Sigmoid colon (tissue), 7 donors: ENCODE results near the gene EXOC3L4. TPM values are rescaled to one million over a fixed set of nuclear protein-coding genes. Genes with fewer than 3 reads are reported as not detected.
"Not testable (repeated sequence)": the region's sequence is repeated elsewhere in the genome, so short reads cannot be mapped to it uniquely, and the experiment has no call there.

Experiments used
- DNase-seq: peaks from one replicate; pipeline ENCODE4 v3.0.0-alpha.2; 2019
- H3K27ac ChIP-seq, 4 donors: fragments of 200-600 bp; sonication (generic); one replicate each; pipeline ENCODE4 v1.5.1; 2016 to 2019; ENCODE audit warnings: mild to moderate bottlenecking in 1 of 4
- H3K27me3 ChIP-seq, 3 donors: fragments of 200-600 bp; sonication (generic); one replicate each; pipeline ENCODE4 v1.5.1; 2019; ENCODE audit warnings: mild to moderate bottlenecking in 1 of 3
- H3K36me3 ChIP-seq, 4 donors: fragments of 200-600 bp; sonication (generic); one replicate each; pipeline ENCODE4 v1.5.1; 2016 to 2019
- H3K4me1 ChIP-seq, 4 donors: fragments of 200-600 bp; sonication (generic); one replicate each; pipeline ENCODE4 v1.5.1; 2017 to 2019
- H3K4me3 ChIP-seq, 4 donors: fragments of 200-600 bp; sonication (generic); one replicate each; pipeline ENCODE4 v1.5.1; 2017 to 2019; ENCODE audit warnings: mild to moderate bottlenecking in 2 of 4, moderate library complexity in 1 of 4
- H3K9me3 ChIP-seq, 4 donors: fragments of 200-600 bp in 3 of 4; sonication (generic) in 3 of 4; one replicate each; pipeline versions ENCODE4 v1.5.1 to v1.6.1; 2013 to 2019
- EP300 ChIP-seq, 4 donors: sonication (generic); formaldehyde crosslinking; IDR thresholded peaks; one replicate each; pipeline ENCODE4 v1.6.1; 2017; ENCODE audit warnings: antibody characterized with exemption in 4 of 4
- POLR2A ChIP-seq, 2 donors: fragments of 450-650 bp; IDR thresholded peaks; one replicate each; pipeline ENCODE4 v1.6.1; 2016; ENCODE audit warnings: antibody characterized with exemption in 2 of 2, mild to moderate bottlenecking in 2 of 2, moderate library complexity in 2 of 2
- POLR2AphosphoS5 ChIP-seq, 4 donors: sonication (generic); formaldehyde crosslinking; IDR thresholded peaks; one replicate each; pipeline ENCODE4 v1.6.1; 2017; ENCODE audit warnings: antibody characterized with exemption in 4 of 4
- WGBS, 2 donors: extraction: QIAGEN DNeasy Blood & Tissue Kit; methylation state at CpG; one replicate each; pipeline ENCODE4 v1.1.7; 2013; 5-methylcytosine and 5-hydroxymethylcytosine counted together
- intact Hi-C: fragments of 100-400 bp; cut with DNase I; formaldehyde crosslinking; loops from one replicate; pipeline ENCODE4 v1.15.1; 2023
- polyA plus RNA-seq, 3 donors: library from polyadenylated mRNA; stranded (reverse); fragments of 200-250 nt; gene quantifications; one replicate each; pipeline ENCODE4 v1.2.3, GENCODE V29; 2013
- total RNA-seq, 4 donors: library from RNA; depleted of rRNA; stranded (reverse); fragments of >200 nt; gene quantifications; one replicate each; pipeline ENCODE4 v1.1.0, GENCODE V29; 2016
- TF ChIP-seq, protein P1 (sequence below), 4 experiments: fragments of 450-650 bp in 3 of 4; fragments of 200-600 bp in 1 of 4; IDR thresholded peaks; one replicate each; pipeline ENCODE4 v1.5.1; 2016 to 2019; ENCODE audit warnings: antibody characterized with exemption in 4 of 4, mild to moderate bottlenecking in 3 of 4, moderate library complexity in 2 of 4
- donor health status: healthy with polysubstance abuse.
- donor health status: Bipolar disorder and iron deficiency.
- donor health status: healthy.

Gene EXOC3L4
- total and polyA plus RNA-seq, 7 donors: 0.36 to 23.8 (median 1.8) TPM

DNA sequence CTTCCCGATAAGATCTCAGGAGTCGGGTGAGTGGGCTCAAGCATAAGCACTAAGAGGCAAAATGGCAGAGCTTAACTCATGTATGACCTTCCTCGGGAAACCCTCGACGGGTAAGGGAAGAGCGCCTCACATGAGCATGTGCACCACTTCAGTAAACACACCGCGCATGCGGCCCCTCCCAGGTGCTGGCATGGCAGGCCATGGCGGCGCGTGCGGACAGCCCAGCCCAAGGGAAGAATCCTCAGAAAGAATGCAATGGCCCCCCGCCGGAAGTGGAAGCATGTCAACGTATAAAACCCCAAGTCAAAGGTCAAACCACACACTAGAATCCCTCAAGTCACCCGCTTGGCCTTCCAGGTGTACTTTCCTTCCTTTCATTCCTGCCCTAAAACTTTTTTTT, 22.1 kb downstream of the EXOC3L4 start:
- no peak overlapping the region for H3K4me3 ChIP-seq
- 49 to 73% methylated on average over 17 of the region's 17 CpGs for WGBS, 2 donors
- no peaks in the 10 kb centered on the region for H3K36me3 ChIP-seq
- peaks cover 0 to 5% (median 0%) of the 10 kb centered on the region in 3 donors for H3K27me3 ChIP-seq
- no peaks in the 10 kb centered on the region for H3K9me3 ChIP-seq
- intact Hi-C loops: no loop called here
- no peak for DNase-seq
- no peak overlapping the region for H3K27ac ChIP-seq
- H3K4me1 ChIP-seq: peaks cover 0 to 17% (median 16%) of the 10 kb centered on the region in 4 donors
- TF ChIP-seq POLR2A (IDR thresholded peaks at IDR 0.05) (no peak), EP300 (IDR thresholded peaks at IDR 0.05) (no peak), POLR2AphosphoS5 (IDR thresholded peaks at IDR 0.05) (no peak)
- TF ChIP-seq, protein P1, sequence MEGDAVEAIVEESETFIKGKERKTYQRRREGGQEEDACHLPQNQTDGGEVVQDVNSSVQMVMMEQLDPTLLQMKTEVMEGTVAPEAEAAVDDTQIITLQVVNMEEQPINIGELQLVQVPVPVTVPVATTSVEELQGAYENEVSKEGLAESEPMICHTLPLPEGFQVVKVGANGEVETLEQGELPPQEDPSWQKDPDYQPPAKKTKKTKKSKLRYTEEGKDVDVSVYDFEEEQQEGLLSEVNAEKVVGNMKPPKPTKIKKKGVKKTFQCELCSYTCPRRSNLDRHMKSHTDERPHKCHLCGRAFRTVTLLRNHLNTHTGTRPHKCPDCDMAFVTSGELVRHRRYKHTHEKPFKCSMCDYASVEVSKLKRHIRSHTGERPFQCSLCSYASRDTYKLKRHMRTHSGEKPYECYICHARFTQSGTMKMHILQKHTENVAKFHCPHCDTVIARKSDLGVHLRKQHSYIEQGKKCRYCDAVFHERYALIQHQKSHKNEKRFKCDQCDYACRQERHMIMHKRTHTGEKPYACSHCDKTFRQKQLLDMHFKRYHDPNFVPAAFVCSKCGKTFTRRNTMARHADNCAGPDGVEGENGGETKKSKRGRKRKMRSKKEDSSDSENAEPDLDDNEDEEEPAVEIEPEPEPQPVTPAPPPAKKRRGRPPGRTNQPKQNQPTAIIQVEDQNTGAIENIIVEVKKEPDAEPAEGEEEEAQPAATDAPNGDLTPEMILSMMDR (IDR thresholded peaks at IDR 0.05): no peak

DNA sequence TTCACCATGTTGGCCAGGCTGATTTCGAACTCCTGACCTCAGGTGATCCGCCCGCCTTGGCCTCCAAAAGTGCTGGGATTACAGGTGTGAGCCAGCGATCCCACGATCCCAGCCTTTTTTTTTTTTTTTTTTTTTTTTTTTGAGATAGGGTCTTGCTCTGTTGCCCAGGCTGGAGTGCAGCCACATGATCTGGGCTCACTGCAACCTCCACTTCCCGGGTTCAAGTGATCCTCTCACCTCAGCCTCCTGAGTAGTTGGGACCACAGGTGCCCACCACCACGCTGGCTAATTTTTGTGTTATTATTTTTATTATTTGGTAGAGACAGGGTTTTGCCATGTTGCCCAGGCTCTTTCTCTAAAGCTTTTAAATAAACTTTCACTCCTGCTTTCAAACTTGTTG, 23.0 kb downstream of the EXOC3L4 start:
- DNase-seq, intact Hi-C loops, H3K27ac ChIP-seq, H3K9me3 ChIP-seq, H3K36me3 ChIP-seq, H3K4me3 ChIP-seq: not testable (repeated sequence)
- H3K27me3 ChIP-seq: peaks cover 0 to 12% (median 0%) of the 10 kb centered on the region in 3 donors
- 92 to 94% methylated on average over 7 of the region's 7 CpGs for WGBS, 2 donors
- H3K4me1 ChIP-seq: peaks cover 0 to 26% (median 22%) of the 10 kb centered on the region in 4 donors

DNA sequence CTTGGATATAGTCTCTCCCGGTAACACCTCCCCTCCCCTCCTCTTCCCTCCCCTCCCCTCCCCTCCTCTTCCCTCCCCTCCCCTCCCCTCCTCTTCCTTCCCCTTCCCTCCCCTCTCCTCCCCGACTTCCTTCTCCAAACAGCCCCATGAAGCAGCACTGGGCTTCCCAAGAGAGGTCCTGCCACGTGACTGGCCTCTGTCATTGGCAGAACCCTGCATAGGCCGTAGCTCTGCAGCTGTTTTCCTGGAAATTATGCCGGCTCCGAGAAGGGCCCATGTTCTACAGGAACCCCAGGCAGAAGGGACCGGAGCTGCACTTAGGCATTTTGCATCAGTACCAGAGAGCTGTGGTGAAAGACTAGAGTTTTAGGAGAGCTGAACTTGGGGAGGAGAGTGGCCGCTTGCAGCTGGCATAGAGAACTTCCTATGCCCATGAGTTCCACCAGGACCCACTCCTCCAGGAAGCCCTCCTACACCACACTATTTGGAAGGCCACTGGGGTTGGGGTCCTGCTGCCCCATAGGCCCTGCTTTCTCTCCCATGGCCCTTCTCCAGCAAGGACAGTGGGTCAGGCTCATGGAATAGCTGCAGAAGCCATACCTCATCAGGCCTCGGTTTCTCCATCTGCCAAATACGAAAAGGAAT, 23.6 kb downstream of the EXOC3L4 start:
- peak overlapping the region; percentile 41 to 68 (median 62) for H3K27ac ChIP-seq
- DNase-seq: peak; percentile 92
- H3K27me3 ChIP-seq: peaks cover 0 to 15% (median 0%) of the 10 kb centered on the region in 3 donors
- intact Hi-C loops: no loop called here
- TF ChIP-seq EP300 (IDR thresholded peaks at IDR 0.05): no peak
- peak; percentile 10 to 53 (median 16) for TF ChIP-seq POLR2AphosphoS5 (IDR thresholded peaks at IDR 0.05)
- H3K36me3 ChIP-seq: no peaks in the 10 kb centered on the region
- no peak overlapping the region for H3K4me3 ChIP-seq
- H3K9me3 ChIP-seq: no peaks in the 10 kb centered on the region
- 38 to 39% methylated on average over 10 of the region's 10 CpGs for WGBS, 2 donors
- H3K4me1 ChIP-seq: peaks cover 0 to 32% (median 29%) of the 10 kb centered on the region in 4 donors

DNA sequence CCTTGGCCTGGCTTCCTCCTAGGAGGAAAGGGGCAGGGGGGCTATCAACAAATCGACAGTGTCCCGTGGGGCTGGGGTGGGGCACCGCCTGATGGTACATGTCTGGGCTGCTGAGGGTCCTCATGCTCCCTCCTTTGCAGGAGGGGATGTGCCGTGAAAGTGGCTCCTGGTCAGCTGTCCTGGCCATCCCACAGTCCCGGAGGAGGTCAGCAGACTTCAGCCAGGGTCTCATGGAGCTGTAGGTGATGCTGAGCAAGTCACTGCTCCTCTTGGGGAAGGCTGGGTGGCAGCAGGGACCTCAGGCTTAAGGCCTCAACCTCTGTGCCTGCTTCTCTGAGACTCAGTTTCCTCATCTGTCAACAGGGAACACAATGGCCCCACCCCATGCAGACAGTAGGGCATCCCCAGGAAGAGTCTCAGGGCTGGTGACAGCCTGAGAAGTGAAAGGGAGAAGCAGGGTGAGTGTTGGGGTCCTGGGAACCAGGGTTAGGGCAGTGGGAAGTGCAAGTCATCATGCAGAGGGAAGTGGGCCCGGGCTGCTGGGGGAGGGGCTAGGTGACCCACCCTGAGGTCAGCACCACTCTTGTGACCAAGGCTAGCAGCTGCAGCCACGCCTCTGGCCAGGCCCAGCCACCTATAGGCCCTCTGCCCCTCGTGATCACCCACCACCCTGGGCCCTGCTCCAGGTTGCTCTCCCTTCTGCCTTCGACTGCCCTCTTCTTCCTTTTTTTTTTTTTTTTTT, 24.3 kb downstream of the EXOC3L4 start:
- peak; percentile 87 for DNase-seq
- intact Hi-C loops: no loop called here

DNA sequence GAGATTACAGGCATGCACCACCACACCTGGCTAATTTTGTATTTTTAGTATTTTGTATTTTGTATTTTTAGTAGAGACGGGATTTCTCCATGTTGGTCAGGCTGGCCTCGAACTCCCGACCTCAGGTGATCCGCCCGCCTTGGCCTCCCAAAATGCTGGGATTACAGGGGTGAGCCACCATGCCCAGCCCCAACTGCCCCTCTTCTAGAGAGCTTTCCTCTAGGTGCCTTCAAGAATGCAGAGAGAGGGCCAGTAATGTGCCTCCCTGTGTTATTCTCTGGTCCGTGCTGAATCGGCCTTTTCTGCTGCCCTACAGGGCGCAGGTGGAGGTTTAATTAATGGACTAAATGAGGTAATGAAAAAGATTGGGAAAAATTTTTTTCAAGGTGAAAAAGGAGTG, 25.0 kb downstream of the EXOC3L4 start:
- H3K27me3 ChIP-seq: peaks cover 0 to 22% (median 3%) of the 10 kb centered on the region in 3 donors
- H3K4me3 ChIP-seq, intact Hi-C loops, H3K9me3 ChIP-seq, DNase-seq, H3K36me3 ChIP-seq: not testable (repeated sequence)
- H3K27ac ChIP-seq: peak overlapping the region; percentile 28 to 87 (median 73)
- 93% methylated on average over 8 of the region's 8 CpGs for WGBS, 2 donors
- peaks cover 0 to 46% (median 42%) of the 10 kb centered on the region in 4 donors for H3K4me1 ChIP-seq

More for the DNA sequence above, 24.3 kb downstream of the EXOC3L4 start:
- Histone ChIP-seq H3K9me3 (no peaks in the 10 kb centered on the region), H3K4me1 (peaks cover 0 to 39% (median 35%) of the 10 kb centered on the region in 4 donors), H3K36me3 (no peaks in the 10 kb centered on the region), H3K27me3 (peaks cover 0 to 22% (median 3%) of the 10 kb centered on the region in 3 donors), H3K4me3 (no peak overlapping the region), H3K27ac (peak overlapping the region; percentile 41 to 68 (median 62))
- WGBS, 2 donors: 64 to 69% methylated on average over 9 of the region's 9 CpGs
- TF ChIP-seq, protein P1 (IDR thresholded peaks at IDR 0.05): no peak
- no peak for TF ChIP-seq POLR2A (IDR thresholded peaks at IDR 0.05)
- no peak for TF ChIP-seq POLR2AphosphoS5 (IDR thresholded peaks at IDR 0.05)
- no peak for TF ChIP-seq EP300 (IDR thresholded peaks at IDR 0.05)

DNA sequence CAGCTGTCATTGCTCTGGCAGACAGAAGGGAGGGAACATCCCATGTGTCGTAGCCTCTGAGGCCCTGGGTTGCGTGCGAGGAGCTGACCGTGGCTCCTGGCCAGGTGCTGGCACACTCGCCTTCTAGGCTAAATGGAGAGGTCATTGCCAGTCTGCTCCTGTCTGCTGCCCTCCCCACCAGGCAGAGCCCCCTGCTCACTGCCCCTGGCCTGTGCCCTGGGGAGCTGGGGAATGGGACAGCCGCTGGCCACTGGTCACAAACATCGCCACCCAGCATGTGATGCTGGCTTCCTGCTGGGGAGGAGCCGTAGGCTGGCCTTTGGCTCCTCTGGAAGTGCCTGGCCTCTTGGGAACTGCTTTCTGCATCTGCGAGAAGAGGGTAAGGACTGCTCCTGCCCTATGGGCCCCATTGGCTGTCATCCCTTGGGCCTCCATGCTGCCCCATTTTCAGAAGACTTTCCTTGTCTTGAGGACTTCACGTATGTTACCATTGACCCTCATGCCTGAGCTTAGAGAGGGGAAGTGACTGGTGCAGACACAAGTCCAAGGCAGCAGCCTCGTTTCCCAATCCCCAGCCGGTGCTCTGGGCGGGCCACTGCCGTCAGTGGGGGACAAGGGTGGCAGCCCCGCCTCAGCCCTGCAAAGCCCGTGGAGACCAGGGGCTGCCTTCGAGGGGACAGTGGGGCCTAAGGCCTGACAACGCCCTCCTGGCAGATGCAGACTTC, 26.8 kb downstream of the EXOC3L4 start:
- H3K27ac ChIP-seq: peak overlapping the region; percentile 83 to 87 (median 86)

More for the DNA sequence above, 26.8 kb downstream of the EXOC3L4 start:
- Histone ChIP-seq H3K27me3 (peaks cover 0 to 22% (median 3%) of the 10 kb centered on the region in 3 donors), H3K4me1 (peaks cover 0 to 63% (median 57%) of the 10 kb centered on the region in 4 donors), H3K9me3 (no peaks in the 10 kb centered on the region), H3K4me3 (peak overlapping the region in 3 of 4 donors; percentile 61 to 78 (median 66)), H3K36me3 (no peaks in the 10 kb centered on the region)
- TF ChIP-seq POLR2AphosphoS5 (IDR thresholded peaks at IDR 0.05): peak in 3 of 4 donors; percentile 16 to 31 (median 22)
- TF ChIP-seq, protein P1 (IDR thresholded peaks at IDR 0.05): no peak
- WGBS, 2 donors: 31 to 44% methylated on average over 18 of the region's 18 CpGs
- DNase-seq: peak; percentile 91
- intact Hi-C loops: no loop called here
